Fibroblast of lung (primary cell): ENCODE data around the gene PJVK. TPM values are rescaled to one million over a fixed set of nuclear protein-coding genes. Genes with fewer than 3 reads are reported as not detected.

Experiments
- DNase-seq, 2 donors: peaks; one replicate each; pipeline versions ENCODE4 v3.0.0 to v3.0.0-alpha.2; 2010; ENCODE audit warnings: low read depth in 2 of 2
- H2AFZ ChIP-seq: 2 replicates; pipeline ENCODE4 v1.5.1; 2012; ENCODE audit warnings: low read length, control low read depth, inconsistent platforms
- H3K27ac ChIP-seq: 2 replicates; pipeline ENCODE4 v1.5.1; 2011; ENCODE audit warnings: low read length, control low read depth; ENCODE audit not compliant: insufficient read depth
- H3K27me3 ChIP-seq: 2 replicates; pipeline ENCODE4 v1.5.1; 2011; ENCODE audit warnings: mild to moderate bottlenecking, low read length; ENCODE audit not compliant: control insufficient read depth, insufficient read depth
- H3K36me3 ChIP-seq: 2 replicates; pipeline ENCODE4 v1.5.1; 2011; ENCODE audit warnings: low read length; ENCODE audit not compliant: control insufficient read depth, insufficient read depth
- H3K4me1 ChIP-seq: 2 replicates; pipeline ENCODE4 v1.5.1; 2011; ENCODE audit warnings: low read length; ENCODE audit not compliant: control insufficient read depth, insufficient read depth; ENCODE audit errors: extremely low read depth
- H3K4me2 ChIP-seq: 2 replicates; pipeline ENCODE4 v1.5.1; 2011; ENCODE audit warnings: low read length, control low read depth; ENCODE audit not compliant: insufficient read depth; ENCODE audit errors: extremely low read depth
- H3K4me3 ChIP-seq, 4 experiments: fragments of 200-600 bp in 1 of 4; sonication (generic) in 1 of 4; replicated peaks in 1 of 4; 2 replicates each; pipeline ENCODE4 v1.5.1; 2011 to 2016; ENCODE audit warnings: low read length in 4 of 4, low read depth in 3 of 4, mild to moderate bottlenecking in 3 of 4, control low read depth in 2 of 4, inconsistent platforms in 1 of 4, mixed read lengths in 1 of 4; ENCODE audit not compliant: insufficient read depth in 1 of 4; ENCODE audit errors: control extremely low read depth in 1 of 4
- H3K79me2 ChIP-seq: 2 replicates; pipeline ENCODE4 v1.5.1; 2012; ENCODE audit warnings: mild to moderate bottlenecking, low read length, inconsistent platforms; ENCODE audit not compliant: control insufficient read depth, insufficient read depth
- H3K9ac ChIP-seq: 2 replicates; pipeline ENCODE4 v1.5.1; 2011; ENCODE audit warnings: mild to moderate bottlenecking, low read length, control low read depth; ENCODE audit not compliant: insufficient read depth
- H3K9me3 ChIP-seq: 2 replicates; pipeline ENCODE4 v1.5.1; 2012; ENCODE audit warnings: low read depth, low read length; ENCODE audit not compliant: control insufficient read depth, insufficient read depth
- H4K20me1 ChIP-seq: 2 replicates; pipeline ENCODE4 v1.5.1; 2011; ENCODE audit warnings: low read length; ENCODE audit not compliant: control insufficient read depth, insufficient read depth; ENCODE audit errors: extremely low read depth
- EZH2 ChIP-seq: IDR thresholded peaks from 2 replicates; pipeline ENCODE4 v1.5.1; 2012; ENCODE audit warnings: low read length, control low read depth, mild to moderate bottlenecking; ENCODE audit errors: missing control alignments
- polyA plus RNA-seq, 2 donors: library from polyadenylated mRNA; depleted of rRNA in 1 of 2; stranded (reverse) in 1 of 2; unstranded in 1 of 2; fragments of >200 nt; gene quantifications; 2 replicates each; pipeline ENCODE4 v1.2.1, GENCODE V29; 2011 to 2012; ENCODE audit warnings: missing spikeins in 1 of 2
- total RNA-seq: library from RNA; depleted of rRNA; stranded (reverse); fragments of >200 nt; gene quantifications from 2 replicates; pipeline ENCODE4 v1.2.1, GENCODE V29; 2014
- TF ChIP-seq, protein P1 (sequence below), 2 donors: IDR thresholded peaks in 1 of 2; conservative IDR thresholded peaks in 1 of 2; 1 replicate in 1 of 2; 2 replicates in 1 of 2; pipeline ENCODE4 v1.5.1; 2011 to 2012; ENCODE audit warnings: low read length in 2 of 2, control low read depth in 1 of 2, inconsistent platforms in 1 of 2, low read depth in 1 of 2, mild to moderate bottlenecking in 1 of 2

PJVK gene
- total and polyA plus RNA-seq, 2 donors (not counting 1 experiment from before 2014, with no cell fraction given): 1.4 to 4.3 TPM

DNA sequence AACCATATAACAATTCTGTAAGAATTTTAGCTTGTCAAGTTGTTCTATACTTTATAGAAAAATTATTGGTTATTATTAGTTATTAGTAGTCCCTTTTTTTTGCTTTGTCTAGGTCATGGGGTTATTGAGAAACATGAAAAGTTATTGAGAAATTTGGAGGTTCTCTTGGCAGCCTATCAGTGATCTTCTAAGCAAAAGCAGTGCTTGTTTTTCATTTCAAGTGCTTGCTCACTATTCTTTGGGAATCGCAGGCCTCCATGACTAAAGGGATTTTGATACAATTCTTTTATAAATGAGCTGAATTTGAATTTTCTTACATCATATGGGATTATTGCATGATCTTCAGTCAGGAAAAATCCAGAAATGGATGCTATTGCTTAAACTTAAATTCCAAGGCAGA is 54.9 kb downstream of the PJVK start:
- no peaks in the 10 kb centered on the region for H3K79me2 ChIP-seq
- H2AFZ ChIP-seq: no peak overlapping the region
- no peak overlapping the region for H3K27ac ChIP-seq
- no peaks in the 10 kb centered on the region for H3K9me3 ChIP-seq
- peak in 1 of 2 donors; percentile 23 for DNase-seq
- H3K4me2 ChIP-seq: no peak overlapping the region
- H4K20me1 ChIP-seq: no peaks in the 10 kb centered on the region
- TF ChIP-seq EZH2: no peak
- TF ChIP-seq, protein P1, sequence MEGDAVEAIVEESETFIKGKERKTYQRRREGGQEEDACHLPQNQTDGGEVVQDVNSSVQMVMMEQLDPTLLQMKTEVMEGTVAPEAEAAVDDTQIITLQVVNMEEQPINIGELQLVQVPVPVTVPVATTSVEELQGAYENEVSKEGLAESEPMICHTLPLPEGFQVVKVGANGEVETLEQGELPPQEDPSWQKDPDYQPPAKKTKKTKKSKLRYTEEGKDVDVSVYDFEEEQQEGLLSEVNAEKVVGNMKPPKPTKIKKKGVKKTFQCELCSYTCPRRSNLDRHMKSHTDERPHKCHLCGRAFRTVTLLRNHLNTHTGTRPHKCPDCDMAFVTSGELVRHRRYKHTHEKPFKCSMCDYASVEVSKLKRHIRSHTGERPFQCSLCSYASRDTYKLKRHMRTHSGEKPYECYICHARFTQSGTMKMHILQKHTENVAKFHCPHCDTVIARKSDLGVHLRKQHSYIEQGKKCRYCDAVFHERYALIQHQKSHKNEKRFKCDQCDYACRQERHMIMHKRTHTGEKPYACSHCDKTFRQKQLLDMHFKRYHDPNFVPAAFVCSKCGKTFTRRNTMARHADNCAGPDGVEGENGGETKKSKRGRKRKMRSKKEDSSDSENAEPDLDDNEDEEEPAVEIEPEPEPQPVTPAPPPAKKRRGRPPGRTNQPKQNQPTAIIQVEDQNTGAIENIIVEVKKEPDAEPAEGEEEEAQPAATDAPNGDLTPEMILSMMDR (conservative IDR thresholded peaks at IDR 0.05 in 1 of 2, IDR thresholded peaks at IDR 0.05 in 1 of 2; ENCODE audit: low read depth in 1 of 2, low read length in 2 of 2): no peak
- H3K4me1 ChIP-seq: no peaks in the 10 kb centered on the region
- no peaks in the 10 kb centered on the region for H3K27me3 ChIP-seq
- H3K4me3 ChIP-seq: no peak overlapping the region
- peaks cover 2% of the 10 kb centered on the region for H3K36me3 ChIP-seq
- no peak overlapping the region for H3K9ac ChIP-seq

DNA sequence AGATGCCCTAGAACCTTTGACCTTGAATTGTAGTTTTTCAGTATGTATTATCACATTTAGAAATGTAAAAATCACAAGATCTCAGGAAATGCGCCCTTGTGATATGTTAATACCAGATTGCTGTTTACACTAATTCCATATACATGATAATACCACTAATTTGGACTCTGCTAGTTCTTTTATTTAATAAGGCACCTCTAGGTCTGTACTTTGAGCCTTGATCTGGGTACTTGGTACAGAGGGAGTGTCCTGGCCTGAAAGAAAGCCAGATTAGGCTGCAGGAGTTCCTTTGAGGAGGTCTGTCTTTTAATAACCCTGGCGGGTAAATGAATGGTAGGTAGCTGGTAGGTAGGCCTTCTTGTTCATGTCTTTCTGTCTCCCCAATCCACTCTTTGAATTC is 55.3 kb downstream of the PJVK start:
- Histone ChIP-seq H3K27me3 (no peaks in the 10 kb centered on the region), H3K4me1 (no peaks in the 10 kb centered on the region), H4K20me1 (no peaks in the 10 kb centered on the region), H3K4me3 (no peak overlapping the region), H3K27ac (no peak overlapping the region), H3K4me2 (no peak overlapping the region), H3K36me3 (peaks cover 1% of the 10 kb centered on the region), H2AFZ (no peak overlapping the region), H3K9ac (no peak overlapping the region), H3K79me2 (no peaks in the 10 kb centered on the region), H3K9me3 (no peaks in the 10 kb centered on the region)
- TF ChIP-seq EZH2: no peak
- TF ChIP-seq, protein P1 (conservative IDR thresholded peaks at IDR 0.05 in 1 of 2, IDR thresholded peaks at IDR 0.05 in 1 of 2; ENCODE audit: low read depth in 1 of 2, low read length in 2 of 2): no peak
- no peak for DNase-seq

DNA sequence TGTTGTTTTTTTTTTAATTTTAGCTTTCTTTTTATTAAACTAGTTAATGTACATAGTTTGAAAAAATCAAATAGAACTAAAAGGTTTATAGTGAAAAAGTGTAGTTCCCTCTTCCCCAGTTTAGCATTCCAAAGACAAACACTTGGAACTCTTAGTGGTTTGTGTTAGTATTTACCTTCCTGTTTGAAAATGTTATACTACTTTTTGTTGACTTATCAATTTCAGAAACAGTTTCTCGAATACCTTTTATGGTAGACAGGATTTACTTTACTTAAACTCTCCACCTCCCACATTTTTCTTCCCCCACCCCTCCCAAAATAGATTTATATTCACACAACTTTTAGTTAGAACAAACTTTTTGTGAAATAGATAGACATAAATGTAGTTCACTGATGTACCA is 55.8 kb downstream of the PJVK start:
- H3K27me3 ChIP-seq: no peaks in the 10 kb centered on the region
- H3K79me2 ChIP-seq: no peaks in the 10 kb centered on the region
- H3K4me3 ChIP-seq: no peak overlapping the region
- DNase-seq: no peak
- no peaks in the 10 kb centered on the region for H4K20me1 ChIP-seq
- no peak overlapping the region for H2AFZ ChIP-seq
- peaks cover 1% of the 10 kb centered on the region for H3K36me3 ChIP-seq
- H3K9me3 ChIP-seq: no peaks in the 10 kb centered on the region
- TF ChIP-seq, protein P1 (conservative IDR thresholded peaks at IDR 0.05 in 1 of 2, IDR thresholded peaks at IDR 0.05 in 1 of 2; ENCODE audit: low read depth in 1 of 2, low read length in 2 of 2): no peak
- TF ChIP-seq EZH2: no peak
- H3K4me1 ChIP-seq: no peaks in the 10 kb centered on the region
- no peak overlapping the region for H3K27ac ChIP-seq
- no peak overlapping the region for H3K4me2 ChIP-seq
- no peak overlapping the region for H3K9ac ChIP-seq
